Measurements from ENCODE around the gene C1orf232.
A peak's percentile ranks its signal among the peaks of the same experiment; 100 is the strongest.

The C1orf232 gene
- total RNA-seq: 0 reads per million in 3 experiments

GRCh38 chr1:26168410-26169197 is at the start of gene C1orf232:
Gene C1orf232 (minus strand): TSS chr1:26168963. CDS start chr1:26168499, 464 bp downstream.
- DNase-seq: no peak

GRCh38 chr1:26215246-26215645 is 46.5 kb upstream of the C1orf232 start:
- no peak for DNase-seq

GRCh38 chr1:26213335-26213905 is 44.7 kb upstream of the C1orf232 start:
- DNase-seq: no peak

- DNase-seq: no peak
These were observed 44.0 kb upstream of the C1orf232 start for GRCh38 chr1:26212726-26213125.

- DNase-seq: no peak
These were observed 41.5 kb upstream of the C1orf232 start for GRCh38 chr1:26210147-26210870.

GRCh38 chr1:26203642-26204318 is 35.0 kb upstream of the C1orf232 start:
- DNase-seq: no peak

- DNase-seq: no peak
These were observed 31.6 kb upstream of the C1orf232 start for GRCh38 chr1:26200413-26200812.

DNA sequence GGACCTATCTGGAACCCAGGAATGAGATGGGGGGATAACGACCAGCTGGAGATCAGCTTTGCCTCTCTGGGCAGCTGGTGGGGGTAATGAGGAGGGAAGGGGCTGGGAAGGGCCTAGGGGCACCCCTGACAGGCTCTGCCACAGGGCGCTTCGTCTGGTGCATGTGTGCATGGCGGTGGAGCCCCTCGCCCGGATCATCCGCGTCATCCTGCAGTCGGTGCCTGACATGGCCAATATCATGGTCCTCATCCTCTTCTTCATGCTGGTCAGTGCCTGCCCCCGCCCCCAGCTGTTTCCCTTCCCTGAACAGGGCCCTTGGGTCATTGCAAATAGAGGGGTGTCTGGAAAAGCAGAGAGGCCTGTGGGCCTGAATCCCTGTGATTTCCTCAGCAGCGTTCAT is 29.1 kb upstream of the C1orf232 start:
- no peak for DNase-seq

- DNase-seq: no peak
These were observed 28.5 kb upstream of the C1orf232 start for GRCh38 chr1:26197301-26197700.

DNA sequence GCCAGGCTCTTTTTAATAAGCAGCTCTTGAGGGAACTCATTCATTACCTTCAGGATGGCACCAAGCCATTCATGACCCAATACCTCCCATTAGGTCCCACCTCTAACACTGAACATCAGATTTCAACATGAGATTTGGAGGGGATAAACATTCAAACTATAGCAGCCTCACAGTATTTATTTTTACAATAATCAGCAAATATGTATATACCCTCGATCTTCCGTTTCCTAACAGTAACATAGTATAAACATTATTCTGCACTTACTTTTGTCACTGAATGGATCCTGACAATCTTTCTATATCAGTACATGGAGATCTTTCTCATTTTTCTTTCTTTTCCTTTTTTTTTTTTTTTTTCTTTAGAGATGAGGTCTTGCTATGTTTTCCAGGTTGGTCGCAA is 27.0 kb upstream of the C1orf232 start:
- no peak for DNase-seq

DNA sequence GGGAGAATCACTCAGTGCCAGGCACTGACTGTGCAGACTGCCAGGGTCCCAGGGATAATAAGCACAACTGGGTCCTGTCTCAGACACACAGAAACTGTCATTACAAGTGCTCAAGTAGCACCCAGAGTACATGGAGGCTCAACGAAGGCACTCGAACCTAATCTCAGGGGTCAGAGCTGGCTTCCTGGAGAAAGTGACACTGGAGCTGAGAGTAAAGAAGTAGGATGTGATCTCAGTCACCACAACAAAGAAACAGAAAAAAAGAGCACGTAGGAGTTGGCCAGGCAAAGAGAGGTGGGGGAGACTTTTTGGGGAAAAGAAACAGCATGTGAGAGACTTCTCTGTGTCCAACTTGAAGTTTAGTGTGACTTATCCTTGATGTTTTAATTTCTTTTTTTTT is 23.0 kb upstream of the C1orf232 start:
- DNase-seq: no peak

GRCh38 chr1:26190373-26190987 is 21.7 kb upstream of the C1orf232 start, which contains the start of gene CATSPER4:
Gene CATSPER4 (plus strand): TSS chr1:26190602. CDS start chr1:26190628, 26 bp downstream.
- peak; percentile 14 for DNase-seq

DNA sequence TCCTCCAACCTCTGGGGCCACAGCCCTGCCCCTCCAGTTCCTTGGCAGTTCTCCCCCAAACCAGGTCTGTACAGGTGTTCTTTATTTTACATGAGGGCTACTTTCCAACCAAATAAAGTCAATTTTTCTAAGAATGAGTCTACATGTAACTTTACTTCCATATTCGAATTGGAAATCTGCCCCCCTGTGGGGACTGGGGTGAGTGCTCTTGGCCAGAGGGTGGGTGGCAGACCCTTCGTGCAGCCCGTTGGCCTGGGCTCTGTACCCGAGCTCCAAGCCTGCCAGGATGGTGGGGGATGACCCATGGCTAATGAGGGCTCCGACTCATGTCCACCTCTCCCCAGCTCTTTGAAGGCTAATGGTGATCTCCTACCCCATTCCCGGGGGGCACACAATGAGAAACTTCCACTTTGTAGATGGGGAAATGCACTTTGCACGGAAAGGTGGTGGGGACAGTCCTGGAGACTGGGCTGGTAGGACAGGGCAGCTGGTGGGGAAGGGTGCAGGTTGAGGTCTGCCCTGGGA is 21.1 kb upstream of the C1orf232 start:
- no peak for DNase-seq

- no peak for DNase-seq
These were observed 20.6 kb upstream of the C1orf232 start for GRCh38 chr1:26189331-26189730.

GRCh38 chr1:26188477-26188876 is 19.7 kb upstream of the C1orf232 start:
- no peak for DNase-seq

GRCh38 chr1:26187882-26188281 is 19.1 kb upstream of the C1orf232 start:
- no peak for DNase-seq

- DNase-seq: no peak
These were observed 16.1 kb upstream of the C1orf232 start for GRCh38 chr1:26184883-26185282.

DNA sequence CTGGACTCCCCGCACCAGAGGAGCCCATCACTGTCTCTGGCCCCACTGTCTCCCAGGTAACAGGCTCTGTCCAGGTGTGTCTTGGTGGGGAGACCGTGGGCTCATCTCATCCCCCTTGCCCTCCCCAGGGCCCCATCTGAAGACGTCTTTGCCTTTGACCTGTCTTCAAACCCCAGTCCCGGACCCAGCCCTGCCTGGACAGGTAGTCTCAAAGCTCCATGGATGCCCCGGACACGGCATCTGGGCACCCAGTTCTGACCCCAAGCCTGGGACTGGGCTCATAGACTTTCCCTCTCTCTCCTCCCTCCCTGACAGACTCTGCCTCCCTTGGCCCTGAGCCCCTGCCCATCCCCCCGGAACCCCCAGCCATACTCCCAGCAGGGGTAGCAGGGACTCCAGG is 15.3 kb upstream of the C1orf232 start:
- DNase-seq: no peak

DNA sequence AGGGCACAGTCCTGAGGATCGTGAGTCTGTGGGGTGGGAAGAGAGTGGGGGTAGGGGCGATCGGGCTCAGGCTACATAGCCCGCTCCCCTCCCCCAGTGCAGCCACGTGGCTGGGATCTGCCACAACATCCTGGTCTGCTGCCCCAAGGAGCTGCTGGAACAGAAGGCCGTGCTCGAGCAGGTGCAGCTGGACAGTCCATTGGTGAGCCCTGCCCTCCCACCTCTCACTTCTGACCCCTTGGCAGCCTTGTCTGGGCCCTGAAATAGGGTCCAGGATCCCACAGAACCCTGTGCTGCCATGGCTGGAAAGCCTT is 13.6 kb upstream of the C1orf232 start:
- no peak for DNase-seq

GRCh38 chr1:26181586-26182382 is 13.0 kb upstream of the C1orf232 start:
- no peak for DNase-seq

DNA sequence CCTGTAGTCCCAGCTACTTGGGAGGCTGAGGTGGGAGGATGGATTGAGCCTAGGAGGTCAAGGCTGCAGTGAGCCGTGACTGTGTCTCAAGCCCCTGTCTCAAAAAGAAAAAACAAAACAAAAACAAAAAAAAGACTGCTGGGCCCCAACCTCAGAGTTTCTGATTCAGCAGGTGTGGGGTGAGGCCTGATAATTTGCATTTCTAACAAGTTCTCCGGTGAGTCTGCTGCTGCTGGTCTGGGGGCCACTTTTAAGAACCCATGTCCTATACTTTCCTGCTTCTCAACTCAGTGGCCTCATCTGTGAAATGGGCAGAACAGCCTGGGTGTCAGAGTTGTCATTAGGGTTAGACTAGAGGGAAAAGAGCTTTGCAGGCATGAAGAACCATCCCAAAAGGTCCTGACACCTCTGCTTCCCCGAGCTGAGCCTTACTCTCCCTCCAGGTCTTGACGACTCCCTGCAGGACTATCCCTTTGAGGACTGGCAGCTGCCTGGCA is 11.3 kb upstream of the C1orf232 start:
- DNase-seq: no peak
